Germinal center (tissue), 1 donor: ENCODE measurements around the gene SNRNP27.
"Not testable (repeated sequence)": the region's sequence is repeated elsewhere in the genome, so short reads cannot be mapped to it uniquely, and the experiment has no call there.

Experiments
- DNase-seq: peaks from one replicate; pipeline ENCODE4 v3.0.0; 2012; ENCODE audit warnings: mixed read lengths, low spot score

SNRNP27 gene

DNA sequence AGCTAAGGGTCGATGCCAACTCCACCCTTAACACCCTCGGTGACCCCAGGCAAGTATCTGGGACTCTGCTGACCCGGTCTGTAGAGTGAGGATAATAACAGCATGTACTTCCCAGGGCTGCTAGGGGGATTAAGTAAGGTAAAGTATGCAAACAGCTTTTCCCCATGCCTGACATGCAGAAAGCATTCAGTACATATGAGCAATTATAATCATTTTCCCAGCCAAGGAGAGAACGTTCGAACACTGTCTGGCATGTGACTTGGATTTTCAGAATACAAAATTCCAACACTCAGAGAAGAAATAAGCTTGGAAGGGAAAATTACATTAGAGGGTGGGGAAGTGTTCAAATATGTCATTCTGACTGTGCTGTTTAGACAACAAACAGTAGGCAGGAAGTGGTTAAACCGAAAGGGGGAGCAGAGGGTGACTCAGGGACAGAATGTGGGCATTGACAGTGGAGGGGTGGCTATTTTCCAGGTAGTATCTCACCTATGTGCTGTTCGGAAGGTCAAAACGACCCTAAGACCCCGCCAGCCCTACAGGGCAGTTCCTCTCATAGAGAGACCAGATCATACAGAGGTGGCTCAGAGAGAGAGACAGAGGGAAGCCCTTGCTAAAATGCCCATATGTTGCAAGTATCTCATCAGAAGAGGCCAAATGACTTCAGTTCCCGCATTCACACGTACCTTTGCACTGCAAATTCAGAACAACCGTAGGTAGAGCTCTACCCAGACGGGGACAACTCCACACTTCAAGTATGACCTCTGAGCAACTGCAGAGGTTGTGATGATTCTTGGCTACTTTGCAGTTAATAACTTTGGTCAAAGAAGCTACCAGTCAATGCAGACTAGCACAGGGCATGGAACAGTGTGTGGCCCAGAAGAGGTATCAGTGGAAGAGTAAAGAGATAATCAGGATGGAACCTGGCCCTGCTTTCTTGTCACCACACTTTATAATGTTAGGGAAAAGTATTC lies 52.9 kb downstream of the SNRNP27 start:
- DNase-seq, result peak; percentile 7

DNA sequence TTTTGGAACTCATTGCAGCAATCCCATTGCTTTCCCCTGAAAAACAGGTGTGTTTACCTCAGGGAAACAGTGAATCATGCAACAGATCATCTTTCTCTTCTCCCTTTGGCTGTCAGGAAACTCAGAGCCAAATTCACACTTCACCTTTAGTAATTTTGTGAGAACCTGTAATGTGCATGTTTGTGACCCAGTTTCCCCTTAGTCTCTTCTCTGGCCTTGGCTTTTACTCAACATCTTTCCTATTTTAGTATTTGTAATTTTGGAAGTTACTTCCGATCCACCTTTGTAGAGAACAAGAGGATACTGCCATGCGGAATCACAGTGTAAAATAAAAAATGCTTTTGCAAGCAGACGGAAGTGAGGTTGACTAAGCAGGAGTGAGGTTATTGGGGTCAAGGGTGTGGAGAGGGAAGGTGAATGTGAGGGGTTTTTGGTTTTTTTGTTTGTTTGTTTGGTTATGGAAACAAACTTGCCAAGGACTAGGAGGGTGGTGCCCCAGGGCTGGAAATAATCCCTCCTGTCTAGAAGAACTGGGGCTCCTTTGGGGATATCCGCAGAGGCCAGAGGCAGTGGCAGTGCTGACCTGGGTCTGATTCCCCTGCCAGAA lies 53.7 kb downstream of the SNRNP27 start:
- DNase-seq, result no peak

DNA sequence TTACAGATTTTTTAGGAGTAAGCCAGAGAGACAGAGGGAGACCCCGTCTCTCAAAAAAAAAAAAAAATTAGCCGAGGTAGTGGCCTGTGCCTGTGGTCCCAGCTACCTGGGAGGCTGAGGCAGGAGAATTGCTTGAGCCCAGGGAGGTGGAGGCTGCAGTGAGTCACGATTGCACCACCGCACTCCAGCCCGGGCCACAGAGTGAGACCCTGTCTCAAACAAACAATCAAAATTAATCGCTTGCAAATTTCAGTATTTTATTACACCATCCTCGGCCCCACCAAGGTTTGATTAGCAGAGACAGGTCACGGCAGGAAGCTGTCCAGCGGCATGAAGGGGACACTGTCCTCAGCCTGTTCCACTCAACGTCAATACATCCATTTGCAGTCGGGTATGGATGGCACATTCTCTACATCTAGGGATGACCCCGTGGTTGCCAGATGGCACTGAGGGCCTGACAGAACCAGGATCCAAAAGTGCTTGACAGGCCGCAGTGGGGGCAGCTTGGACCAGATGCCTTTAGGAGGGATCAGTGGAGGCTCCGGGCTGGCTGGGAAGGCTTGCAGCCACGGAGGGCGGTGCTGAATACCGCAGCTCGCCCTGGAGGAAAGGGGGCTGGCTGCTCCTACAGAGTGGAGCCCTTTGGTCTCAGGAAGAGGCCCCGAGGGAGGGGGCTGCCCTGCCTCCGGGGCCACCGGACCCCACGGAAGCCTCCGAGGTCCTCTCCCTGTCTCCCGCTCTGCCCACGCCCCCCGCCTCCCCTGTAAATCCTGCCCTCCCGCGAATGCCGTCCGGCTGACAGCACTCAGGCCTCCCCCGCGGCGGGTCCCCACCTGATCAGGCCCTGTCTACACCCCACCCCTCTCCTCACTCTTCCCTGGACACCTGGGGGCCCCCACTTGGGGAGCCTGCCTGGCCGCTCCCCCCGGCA lies 54.5 kb downstream of the SNRNP27 start:
- no peak for DNase-seq

DNA sequence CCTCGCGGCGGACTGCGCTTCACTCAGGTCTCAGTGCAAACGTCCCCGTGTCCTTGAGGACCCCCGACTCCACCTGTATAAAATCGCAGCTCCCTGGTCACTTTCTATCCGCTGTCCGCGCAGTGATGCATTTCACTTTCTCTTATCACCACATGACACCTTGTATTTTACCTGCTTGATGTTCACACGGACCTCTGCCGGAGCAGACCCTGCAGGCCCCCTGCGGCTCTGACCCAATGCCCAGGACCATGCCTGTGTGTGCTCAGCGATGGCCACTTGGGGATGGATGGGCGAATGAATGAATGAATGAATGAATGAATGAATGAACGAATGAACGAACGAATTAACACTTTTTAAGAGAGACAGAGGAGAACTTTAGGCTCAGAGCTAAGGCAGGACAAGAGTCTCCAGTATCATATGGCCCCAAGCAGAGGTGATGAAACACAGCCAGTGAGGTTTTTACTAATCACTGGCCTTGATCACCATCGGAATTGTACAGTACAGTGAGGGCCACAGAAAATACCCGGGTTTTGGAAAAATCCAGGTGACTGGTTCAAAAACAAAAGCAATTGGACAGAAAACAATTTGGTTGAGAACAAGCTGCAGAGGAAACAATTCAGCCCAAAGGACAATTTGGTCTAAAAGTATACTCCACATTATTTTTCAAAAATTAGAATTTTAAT lies 55.3 kb downstream of the SNRNP27 start:
- no peak for DNase-seq

DNA sequence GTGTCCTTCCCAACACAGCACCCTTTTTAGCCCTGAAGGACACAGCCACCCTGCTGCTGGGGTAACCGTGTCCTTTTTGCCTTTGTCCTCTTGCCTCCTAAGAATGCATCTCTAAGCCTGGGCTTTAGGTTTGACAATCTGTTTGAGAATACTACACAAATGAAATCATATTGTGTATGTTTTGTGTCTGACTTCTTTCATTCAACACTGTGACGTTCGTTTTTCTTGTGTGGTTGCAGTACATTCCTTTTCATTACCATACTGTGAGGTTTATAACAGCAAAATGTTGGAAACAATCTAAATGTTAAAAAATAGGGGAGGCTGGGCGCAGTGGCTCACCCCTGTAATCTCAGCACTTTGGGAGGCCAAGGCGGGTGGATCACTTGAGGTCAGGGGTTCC lies 56.5 kb downstream of the SNRNP27 start:
- DNase-seq, result no peak

DNA sequence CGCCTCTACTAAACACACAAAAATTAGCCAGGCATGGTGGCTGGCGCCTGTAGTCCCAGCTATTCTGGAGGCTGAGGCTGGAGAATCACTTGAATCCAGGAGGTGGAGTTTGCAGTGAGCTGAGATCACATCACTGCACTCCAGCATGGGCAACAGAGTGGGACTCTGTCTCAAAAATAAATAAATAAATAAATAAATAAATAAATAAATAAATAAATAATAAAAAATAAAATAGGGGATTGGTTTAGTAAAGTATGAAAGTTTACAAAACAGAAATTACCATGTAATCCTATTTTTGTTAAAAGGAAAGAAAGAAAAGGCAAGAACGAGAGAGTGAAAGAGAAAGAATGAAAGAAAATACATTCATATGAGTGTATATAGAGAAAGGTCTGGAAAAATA lies 56.9 kb downstream of the SNRNP27 start:
- not testable (repeated sequence) for DNase-seq

DNA sequence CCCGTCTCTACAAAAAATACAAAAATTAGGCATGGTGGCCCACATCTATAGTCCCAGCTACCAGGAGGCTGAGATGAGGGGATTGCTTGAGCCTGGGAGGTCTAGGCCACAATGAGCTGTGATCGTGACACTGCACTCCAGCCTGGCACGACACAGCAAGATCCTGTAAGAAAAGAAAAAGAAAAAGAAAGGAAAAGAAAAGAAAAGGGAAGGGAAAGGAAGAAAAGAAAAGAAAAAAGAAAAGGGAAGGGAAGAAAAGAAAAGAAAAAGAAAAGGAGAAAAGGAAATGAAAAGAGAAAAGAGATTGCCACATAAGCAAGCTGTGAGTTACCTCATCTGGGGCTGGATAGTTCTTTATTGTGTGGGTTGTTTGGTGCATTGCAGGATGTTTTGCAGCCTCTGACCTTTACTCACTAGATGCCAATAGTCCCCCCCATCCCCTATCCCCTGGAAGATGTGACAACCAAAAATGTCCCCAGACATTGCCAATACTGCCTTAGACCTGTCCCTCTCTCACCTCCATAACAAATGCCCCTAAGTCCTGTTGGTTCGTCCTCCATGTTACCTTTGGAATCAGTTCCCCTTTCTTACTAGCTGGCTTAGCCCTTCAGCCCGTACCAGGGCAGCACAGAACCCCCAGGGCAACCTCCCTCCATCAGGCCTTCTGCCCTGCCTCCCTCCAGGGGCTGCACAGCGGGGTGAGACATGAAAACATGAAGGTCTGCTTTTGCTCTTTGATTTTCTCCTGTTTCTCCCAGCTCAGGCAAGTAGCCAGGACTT lies 58.8 kb downstream of the SNRNP27 start:
- DNase-seq, result no peak

DNA sequence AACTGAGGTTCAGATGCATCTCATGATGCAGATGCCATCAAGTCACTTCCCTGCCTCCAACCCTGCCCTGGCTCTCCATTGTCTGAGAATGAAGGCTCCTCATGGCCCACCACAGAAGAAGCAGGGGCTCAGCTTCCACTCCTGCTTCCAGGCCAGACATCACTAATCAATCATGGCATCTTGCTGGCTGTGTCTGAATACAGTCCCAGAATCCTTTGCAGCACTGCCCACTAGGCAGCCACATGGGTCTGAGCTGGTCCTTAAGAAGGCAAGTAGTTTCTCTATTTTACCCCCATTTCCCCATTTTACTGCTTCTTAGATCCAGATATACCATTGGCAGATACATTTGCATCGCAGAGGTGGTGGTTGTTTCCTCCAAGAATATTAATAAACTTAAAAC lies 60.3 kb downstream of the SNRNP27 start:
- DNase-seq, result no peak
